AG04450 (cell line): ENCODE data around the gene PSG5. TPM values are rescaled to one million over a fixed set of nuclear protein-coding genes. Genes with fewer than 3 reads are reported as not detected.
"Not testable (repeated sequence)": the region's sequence is repeated elsewhere in the genome, so short reads cannot be mapped to it uniquely, and the experiment has no call there.

Experiments
- CTCF ChIA-PET: fragments of 300-600, 350-600 bp; formaldehyde crosslinking; extraction: SDS; loops from one replicate; lab custom pipeline; 2022; ENCODE audit warnings: antibody characterized with exemption, inconsistent platforms; lab: Charles Lee
- POLR2A ChIA-PET: fragments of 350-600 bp; formaldehyde crosslinking; extraction: SDS; loops from one replicate; lab custom pipeline; 2021; ENCODE audit warnings: antibody characterized with exemption, inconsistent platforms; lab: Yijun Ruan, JAX
- DNase-seq: peaks from one replicate; pipeline ENCODE4 v3.0.0-alpha.2; 2011; ENCODE audit warnings: low read depth, low spot score
- H3K27ac ChIP-seq: one replicate; pipeline ENCODE4 v1.5.1; 2012; ENCODE audit warnings: low read depth, low read length, control low read depth
- H3K27me3 ChIP-seq: one replicate; pipeline ENCODE4 v1.6.0; 2012; ENCODE audit warnings: low read length; ENCODE audit not compliant: control insufficient read depth, insufficient read depth
- H3K4me3 ChIP-seq: 2 replicates; pipeline ENCODE4 v1.5.1; 2011; ENCODE audit warnings: mild to moderate bottlenecking, low read depth, low read length, control low read depth
- H3K9me3 ChIP-seq: 2 replicates; pipeline ENCODE4 v1.5.1; 2012; ENCODE audit warnings: low read length; ENCODE audit not compliant: control insufficient read depth, insufficient read depth
- polyA plus RNA-seq: library from polyadenylated mRNA; depleted of rRNA; stranded (reverse); fragments of >200 nt; gene quantifications from 2 replicates; pipeline ENCODE4 v1.2.3, GENCODE V29; 2011
- TF ChIP-seq, protein P1 (sequence below): IDR thresholded peaks from 2 replicates; pipeline ENCODE4 v1.5.1; 2011; ENCODE audit warnings: low read depth, low read length, control low read depth, inconsistent platforms

Gene PSG5
- polyA plus RNA-seq, 1 experiment = 135 TPM

DNA sequence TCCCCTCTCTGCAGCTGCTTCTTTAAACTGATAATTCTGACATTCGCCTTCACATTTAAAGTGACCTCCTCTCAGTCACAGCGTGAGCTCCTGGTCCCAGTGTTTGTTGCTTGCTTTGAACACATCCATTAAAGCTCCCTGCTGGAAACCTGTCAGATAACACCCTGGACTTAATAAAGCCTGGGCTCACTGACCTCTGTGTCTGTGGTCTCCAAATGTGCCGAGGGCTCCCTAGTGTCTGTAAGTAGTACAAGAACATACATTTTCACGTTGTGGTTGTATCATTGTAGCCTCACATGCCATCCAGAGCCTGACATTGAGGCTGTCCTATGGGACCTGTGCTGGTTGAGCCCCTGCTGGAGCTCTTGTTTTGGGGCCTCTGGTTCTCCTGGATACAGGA, 21.7 kb upstream of the PSG5 start:
- Histone ChIP-seq H3K27me3 (no peaks in the 10 kb centered on the region), H3K9me3 (peaks cover 13% of the 10 kb centered on the region), H3K4me3 (no peak overlapping the region), H3K27ac (no peak overlapping the region)
- TF ChIP-seq, protein P1, sequence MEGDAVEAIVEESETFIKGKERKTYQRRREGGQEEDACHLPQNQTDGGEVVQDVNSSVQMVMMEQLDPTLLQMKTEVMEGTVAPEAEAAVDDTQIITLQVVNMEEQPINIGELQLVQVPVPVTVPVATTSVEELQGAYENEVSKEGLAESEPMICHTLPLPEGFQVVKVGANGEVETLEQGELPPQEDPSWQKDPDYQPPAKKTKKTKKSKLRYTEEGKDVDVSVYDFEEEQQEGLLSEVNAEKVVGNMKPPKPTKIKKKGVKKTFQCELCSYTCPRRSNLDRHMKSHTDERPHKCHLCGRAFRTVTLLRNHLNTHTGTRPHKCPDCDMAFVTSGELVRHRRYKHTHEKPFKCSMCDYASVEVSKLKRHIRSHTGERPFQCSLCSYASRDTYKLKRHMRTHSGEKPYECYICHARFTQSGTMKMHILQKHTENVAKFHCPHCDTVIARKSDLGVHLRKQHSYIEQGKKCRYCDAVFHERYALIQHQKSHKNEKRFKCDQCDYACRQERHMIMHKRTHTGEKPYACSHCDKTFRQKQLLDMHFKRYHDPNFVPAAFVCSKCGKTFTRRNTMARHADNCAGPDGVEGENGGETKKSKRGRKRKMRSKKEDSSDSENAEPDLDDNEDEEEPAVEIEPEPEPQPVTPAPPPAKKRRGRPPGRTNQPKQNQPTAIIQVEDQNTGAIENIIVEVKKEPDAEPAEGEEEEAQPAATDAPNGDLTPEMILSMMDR = no peak
- ChIA-PET CTCF (no interaction called here), POLR2A (no interaction called here)
- no peak for DNase-seq

DNA sequence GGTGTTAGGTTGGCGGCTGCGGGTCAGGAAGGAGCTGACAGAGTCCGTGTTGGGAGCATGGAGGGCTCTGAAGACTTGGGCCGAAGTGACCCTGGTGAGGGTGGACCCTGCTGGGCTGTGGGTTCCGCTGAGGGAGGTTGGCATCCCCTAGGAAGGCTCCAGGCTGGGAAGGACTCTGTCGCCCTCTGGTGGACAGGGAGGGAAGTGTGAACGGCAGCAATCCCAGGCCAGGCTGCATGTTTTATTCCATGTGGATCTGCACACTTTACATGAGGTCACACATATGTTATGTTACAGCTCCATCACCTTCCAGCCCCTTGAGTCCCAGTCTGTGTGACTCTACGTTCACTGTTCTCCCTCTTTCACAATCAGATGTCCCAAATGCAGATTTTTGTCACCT, 20.8 kb upstream of the PSG5 start:
- H3K4me3 ChIP-seq, DNase-seq, H3K27ac ChIP-seq, POLR2A ChIA-PET, H3K27me3 ChIP-seq: not testable (repeated sequence)
- TF ChIP-seq, protein P1 = peak; percentile 36
- H3K9me3 ChIP-seq = peaks cover 13% of the 10 kb centered on the region
- CTCF ChIA-PET = interaction anchor here (0.5 kb wide), 1 partner anchor 308 kb away, joined by 5 read pairs; no protein-coding TSS in a partner anchor

DNA sequence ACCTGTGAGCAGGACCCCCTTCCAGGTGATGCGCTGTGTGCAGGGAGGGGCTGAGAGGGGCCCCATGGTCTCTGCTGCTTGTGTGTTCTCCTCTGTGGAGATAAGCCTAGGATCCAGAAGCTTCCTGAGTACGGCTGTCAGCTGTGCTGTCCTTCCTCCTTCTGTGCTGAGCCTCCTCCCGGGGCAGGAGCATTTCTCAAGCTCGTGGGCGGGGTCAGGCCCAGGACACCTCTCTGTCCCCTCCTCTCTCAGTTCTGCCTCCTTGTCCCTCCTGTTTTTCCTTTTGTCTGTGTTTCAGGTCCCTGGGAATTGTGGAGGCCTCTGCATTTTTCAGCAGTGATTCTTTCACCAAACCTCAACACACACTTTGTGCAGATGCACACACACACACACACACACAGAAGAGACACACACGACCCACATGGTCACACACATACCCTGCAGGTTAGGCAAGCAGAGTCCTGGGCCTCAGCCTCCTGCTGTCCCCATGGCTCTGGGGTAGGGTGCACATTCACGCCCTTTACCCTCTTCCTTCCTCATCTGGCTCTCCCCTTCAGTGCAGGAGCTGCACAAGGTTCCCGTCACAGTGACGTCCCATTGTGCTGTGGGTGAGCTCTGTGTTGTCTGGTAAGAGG, 19.3 kb upstream of the PSG5 start, which contains the start of gene PSG4:
TSS of gene PSG4 (minus strand) at position 168 of the 635 bp plus-strand sequence. CDS start at position 66, 102 bp downstream.
- H3K27me3 ChIP-seq, POLR2A ChIA-PET, DNase-seq, H3K27ac ChIP-seq, H3K4me3 ChIP-seq, CTCF ChIA-PET: not testable (repeated sequence)
- peaks cover 13% of the 10 kb centered on the region for H3K9me3 ChIP-seq

DNA sequence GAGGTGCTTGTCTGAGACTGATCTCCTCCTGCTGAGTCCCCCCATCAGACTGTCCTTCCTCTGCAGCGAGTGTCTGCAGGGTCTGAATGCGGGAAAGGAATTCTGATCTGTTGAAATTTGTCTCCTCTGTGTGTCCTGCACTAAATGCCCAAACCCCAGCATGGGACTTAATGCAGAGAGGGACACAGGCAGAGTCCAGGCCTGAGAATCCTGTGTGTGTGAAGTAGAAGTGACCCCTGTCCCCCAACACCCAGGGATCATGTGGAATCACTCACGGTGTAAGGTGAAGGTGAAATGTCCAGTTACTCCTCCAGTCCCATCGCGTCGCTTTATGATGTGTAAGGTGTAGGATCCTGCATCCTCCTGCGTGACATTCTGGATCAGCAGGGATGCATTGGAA, 17.3 kb upstream of the PSG5 start:
- H3K4me3 ChIP-seq, POLR2A ChIA-PET, H3K27ac ChIP-seq: not testable (repeated sequence)

DNA sequence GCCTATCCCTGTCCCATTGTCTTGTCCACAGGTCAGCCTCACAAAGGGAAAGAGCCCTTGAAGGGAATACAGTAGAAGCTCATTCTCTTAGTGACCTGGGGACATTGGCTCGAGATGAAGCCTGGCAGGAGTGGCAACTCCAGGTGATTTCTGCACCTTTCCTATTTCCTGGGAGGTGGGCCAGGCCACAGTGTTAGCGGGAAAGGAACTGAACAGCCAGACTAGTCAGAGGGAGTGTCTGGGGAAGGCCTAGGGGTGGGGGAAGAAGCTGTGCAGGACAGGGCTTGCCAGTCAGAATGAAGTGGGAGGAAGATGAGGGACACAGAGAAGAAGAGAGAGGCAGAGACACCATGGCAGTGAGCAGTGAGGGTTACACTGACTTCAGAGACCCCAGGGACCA, 15.6 kb upstream of the PSG5 start:
- DNase-seq, H3K27me3 ChIP-seq, H3K4me3 ChIP-seq, H3K9me3 ChIP-seq, CTCF ChIA-PET: not testable (repeated sequence)
- peak overlapping the region; percentile 97 for H3K27ac ChIP-seq
- POLR2A ChIA-PET = interaction anchor here (1.0 kb wide), 1 partner anchor 20 kb away, joined by 3 read pairs; no protein-coding TSS in a partner anchor

More for the DNA sequence above, 17.3 kb upstream of the PSG5 start:
- H3K27me3 ChIP-seq, DNase-seq, CTCF ChIA-PET: not testable (repeated sequence)
- H3K9me3 ChIP-seq = peaks cover 13% of the 10 kb centered on the region

DNA sequence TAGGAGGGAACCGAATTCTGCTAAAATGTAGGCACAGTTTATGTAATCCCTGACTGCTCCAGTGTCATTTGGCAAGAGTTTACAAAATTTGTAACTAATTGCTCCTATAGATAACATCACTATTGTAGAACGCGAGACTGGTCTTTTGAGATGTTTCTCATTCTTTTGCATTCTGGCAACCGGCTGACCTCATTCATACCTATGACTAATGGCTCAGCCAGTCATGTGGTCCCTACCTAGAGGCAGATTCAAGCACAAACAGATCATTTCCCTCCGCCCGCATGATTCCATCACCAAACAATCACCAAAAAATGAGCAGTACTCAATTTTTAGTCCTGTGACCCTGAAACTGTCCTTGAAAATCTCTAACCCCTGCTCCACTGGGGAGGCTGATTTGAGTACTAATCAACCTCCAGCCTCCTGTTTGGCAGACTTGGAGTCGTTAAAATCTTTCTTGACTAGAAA, 15.0 kb upstream of the PSG5 start:
- CTCF ChIA-PET, H3K4me3 ChIP-seq, DNase-seq, H3K9me3 ChIP-seq, POLR2A ChIA-PET, H3K27me3 ChIP-seq: not testable (repeated sequence)
- H3K27ac ChIP-seq = peak overlapping the region; percentile 97

DNA sequence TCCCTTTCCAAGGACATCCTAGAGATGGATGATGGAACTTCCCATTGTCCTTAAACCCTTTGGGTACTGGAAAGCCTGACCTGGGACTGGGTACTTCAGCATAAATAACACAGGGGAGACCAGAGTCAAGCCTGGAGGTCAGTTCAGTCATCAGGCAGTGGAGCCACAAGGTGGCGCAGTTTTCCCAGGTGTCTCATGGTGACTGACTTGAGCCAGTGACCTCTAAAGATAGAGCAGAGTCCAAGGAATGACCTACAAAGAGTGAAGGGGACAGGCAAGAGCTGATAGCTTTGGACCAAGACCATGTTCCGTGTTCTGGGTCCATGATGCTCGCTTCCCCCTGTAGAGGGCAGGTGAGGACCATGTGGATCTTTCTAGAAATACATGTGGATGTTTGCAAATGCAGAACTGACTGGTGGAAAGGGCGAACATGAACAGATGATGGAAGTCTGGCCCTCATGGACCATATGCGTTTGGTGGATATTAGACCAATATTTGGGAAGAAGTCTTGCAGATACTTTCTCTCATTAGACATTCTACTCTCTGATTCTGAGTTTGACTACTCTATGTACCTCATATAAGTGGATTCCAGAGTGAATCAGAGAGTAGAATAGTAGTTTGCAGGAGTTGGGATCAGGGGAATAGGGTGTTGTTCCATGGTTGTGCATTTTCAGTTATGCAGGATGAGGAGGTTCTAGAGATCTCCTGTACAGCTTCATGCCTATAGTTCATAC, 12.5 kb upstream of the PSG5 start:
- H3K9me3 ChIP-seq, H3K27me3 ChIP-seq, H3K4me3 ChIP-seq, DNase-seq, POLR2A ChIA-PET, CTCF ChIA-PET, H3K27ac ChIP-seq: not testable (repeated sequence)

DNA sequence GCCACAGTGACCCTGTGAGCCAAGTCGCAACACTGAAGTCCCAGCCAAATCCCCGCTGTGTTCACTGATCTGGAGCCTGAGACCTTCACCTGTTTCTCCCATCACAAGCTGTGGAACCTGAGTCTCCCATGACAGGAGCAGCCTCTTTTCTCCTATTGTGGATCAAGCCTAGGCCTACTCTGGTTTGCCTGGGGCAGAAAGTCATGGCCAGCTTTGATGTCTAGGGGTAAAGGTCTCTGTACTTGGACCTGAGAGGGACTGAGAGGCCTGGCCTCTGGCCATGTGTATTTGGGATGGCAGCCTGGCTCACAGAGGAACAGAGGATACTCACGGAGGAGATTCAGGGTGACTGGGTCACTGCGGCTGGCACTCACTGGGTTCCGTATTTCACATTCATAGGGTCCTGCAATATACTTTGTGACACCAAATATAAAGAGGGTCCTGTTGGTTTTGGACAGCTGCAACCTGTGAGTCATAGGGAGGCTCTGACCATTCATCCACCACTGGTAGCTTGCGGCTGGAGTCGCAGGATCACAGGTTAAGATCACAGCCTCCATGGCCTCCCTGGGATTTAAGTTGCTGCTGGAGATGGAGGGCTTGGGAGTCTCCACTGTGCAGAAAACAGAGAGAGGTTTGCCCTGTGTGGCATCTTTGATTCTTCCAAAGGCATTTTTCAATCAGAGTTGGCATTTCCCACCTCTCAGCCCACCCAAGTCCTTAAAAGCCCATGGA, 11.5 kb upstream of the PSG5 start:
- CTCF ChIA-PET, POLR2A ChIA-PET, H3K27ac ChIP-seq, H3K9me3 ChIP-seq, H3K27me3 ChIP-seq, H3K4me3 ChIP-seq, DNase-seq: not testable (repeated sequence)

DNA sequence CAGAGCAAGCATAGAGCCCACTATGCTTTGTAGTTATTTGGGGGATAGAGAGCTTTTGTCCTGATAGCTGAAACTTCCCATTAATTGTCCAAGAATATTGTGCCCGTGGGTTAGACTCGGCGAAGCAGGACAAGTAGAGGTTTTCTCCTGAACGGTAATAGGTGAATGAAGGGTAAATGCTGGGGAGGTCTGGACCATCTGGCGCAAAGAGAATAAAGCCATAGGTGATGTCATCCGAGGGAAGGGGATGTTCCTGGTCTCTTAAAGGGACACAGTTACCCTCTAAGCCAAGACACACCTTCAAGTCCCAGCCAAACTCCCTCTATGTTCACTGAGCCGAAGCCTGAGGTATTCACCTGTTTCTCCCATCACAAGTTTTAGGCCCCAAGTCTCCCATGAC, 8.1 kb upstream of the PSG5 start:
- H3K27me3 ChIP-seq, CTCF ChIA-PET, DNase-seq, POLR2A ChIA-PET, H3K4me3 ChIP-seq, H3K9me3 ChIP-seq, H3K27ac ChIP-seq: not testable (repeated sequence)
